OCI-LY3 (cell line): ENCODE measurements around the gene ARHGAP22.

Experiments used
- EZH2phosphoT487 ChIP-seq: fragments of 200-600 bp; shearing (Covaris generic); IDR thresholded peaks from 2 replicates; pipeline ENCODE4 v1.6.1; 2018; ENCODE audit warnings: antibody characterized with exemption, mixed run types, low read depth
- TF ChIP-seq, protein P1 (sequence below): fragments of 200-600, 300-600 bp; sonication (generic); IDR thresholded peaks from 2 replicates; pipeline ENCODE4 v1.5.1; 2014; ENCODE audit warnings: antibody characterized with exemption, low read length, low read depth

DNA sequence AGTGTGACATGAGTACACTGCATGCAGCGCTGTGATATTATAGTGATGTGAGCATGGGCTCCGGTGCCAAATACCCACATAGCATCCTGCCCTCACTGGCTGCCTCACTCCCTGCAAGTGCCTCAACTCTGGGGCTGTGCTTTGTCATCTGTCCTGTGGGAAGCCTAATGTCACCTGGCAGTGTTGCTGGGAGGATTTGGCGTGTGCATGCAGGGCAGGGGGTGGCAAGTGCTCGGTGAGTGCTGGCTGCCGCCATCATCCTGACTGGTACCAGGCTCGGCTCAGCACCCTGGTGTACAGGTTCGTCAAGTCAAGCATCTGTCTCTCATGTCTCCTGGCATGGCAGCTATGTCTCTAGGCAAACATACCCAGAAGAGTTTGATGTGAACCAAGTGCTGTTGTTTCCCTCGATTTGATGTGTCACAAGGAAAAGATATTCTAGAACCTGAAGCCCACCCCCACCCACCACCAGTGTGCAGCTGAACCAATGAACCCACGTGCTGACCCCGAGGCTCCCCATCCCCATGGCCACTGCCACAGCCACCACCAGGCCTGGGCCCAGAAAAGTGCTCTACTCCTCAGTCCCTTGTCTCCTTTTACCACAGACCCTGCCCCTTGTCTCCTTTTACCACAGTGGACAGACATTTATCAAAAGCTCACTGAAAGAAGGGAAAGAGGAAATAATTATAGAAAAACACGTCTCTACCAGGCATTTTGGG is 162.6 kb downstream of the ARHGAP22 start:
- TF ChIP-seq, protein P1, sequence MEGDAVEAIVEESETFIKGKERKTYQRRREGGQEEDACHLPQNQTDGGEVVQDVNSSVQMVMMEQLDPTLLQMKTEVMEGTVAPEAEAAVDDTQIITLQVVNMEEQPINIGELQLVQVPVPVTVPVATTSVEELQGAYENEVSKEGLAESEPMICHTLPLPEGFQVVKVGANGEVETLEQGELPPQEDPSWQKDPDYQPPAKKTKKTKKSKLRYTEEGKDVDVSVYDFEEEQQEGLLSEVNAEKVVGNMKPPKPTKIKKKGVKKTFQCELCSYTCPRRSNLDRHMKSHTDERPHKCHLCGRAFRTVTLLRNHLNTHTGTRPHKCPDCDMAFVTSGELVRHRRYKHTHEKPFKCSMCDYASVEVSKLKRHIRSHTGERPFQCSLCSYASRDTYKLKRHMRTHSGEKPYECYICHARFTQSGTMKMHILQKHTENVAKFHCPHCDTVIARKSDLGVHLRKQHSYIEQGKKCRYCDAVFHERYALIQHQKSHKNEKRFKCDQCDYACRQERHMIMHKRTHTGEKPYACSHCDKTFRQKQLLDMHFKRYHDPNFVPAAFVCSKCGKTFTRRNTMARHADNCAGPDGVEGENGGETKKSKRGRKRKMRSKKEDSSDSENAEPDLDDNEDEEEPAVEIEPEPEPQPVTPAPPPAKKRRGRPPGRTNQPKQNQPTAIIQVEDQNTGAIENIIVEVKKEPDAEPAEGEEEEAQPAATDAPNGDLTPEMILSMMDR = no peak
- TF ChIP-seq EZH2phosphoT487 = no peak
